Heart left ventricle (tissue), 13 donors: Measurements from ENCODE around the gene PRR5L.

Source experiments
- POLR2A ChIP-seq, 2 donors: fragments of 450-650 bp; IDR thresholded peaks; one replicate each; pipeline ENCODE4 v1.6.1; 2017; ENCODE audit warnings: antibody characterized with exemption in 2 of 2, mild to moderate bottlenecking in 2 of 2, moderate library complexity in 2 of 2
- TF ChIP-seq, protein P1 (sequence below), 12 donors: fragments of 200-600 bp; sonication (generic) in 4 of 12; IDR thresholded peaks; one replicate each; pipeline versions ENCODE4 v1.5.0 to v1.8.0; 2018 to 2022; ENCODE audit warnings: antibody characterized with exemption in 12 of 12, mild to moderate bottlenecking in 5 of 12
- donor health status: ischemic (EF 13 %, LVEDD 7.1; RV severe dilation, severe dysfunction).
- donor health status: DM: no; HTN: yes; CAD: no.
- donor health status: DM: no; HTN: no; CAD: no.
- donor health status: ischemic (EF 25% LVEDD 6.9; RV normal size, moderate dysfunction).
- donor health status: ischemic (EF 25% LVEDD 5.7; RV mildly dilated, moderate dysfunction).
- donor health status: ischemic (EF 35%, LVEDD 5.7; RV mildly dilated, moderate dysfunction).
- donor health status: nonischemic (EF 11% LVEDD 7.7; RV severe dilation, severe dysfunction).
- donor health status: DM: yes; HTN: yes; CAD: no.
- donor health status: PGD.
- donor health status: ischemic (EF 29% LVEDD 5.4; RV normal size, mild dysfunction).
- donor health status: nonischemic (EF 23%, LVEDD 6.1; RV moderate dilation, normal function).

DNA sequence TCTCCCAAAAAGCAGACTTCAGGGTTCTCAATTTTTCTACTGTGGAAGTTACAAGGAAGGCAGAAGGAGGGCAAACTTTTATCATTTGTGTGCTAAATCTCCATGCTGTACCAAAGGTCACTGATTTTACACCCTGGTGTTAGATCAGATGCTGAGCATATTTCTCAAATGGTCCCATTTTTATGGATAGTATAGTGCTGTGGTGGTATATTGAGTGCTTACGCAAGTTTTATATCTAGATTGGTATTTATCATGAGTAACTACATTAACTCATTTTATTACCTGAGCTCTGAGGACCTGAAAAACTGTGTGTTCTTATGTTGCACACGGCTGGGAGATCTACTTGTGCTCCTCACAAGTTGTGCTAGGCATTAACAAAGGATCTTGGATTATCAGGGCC is 75.1 kb downstream of the PRR5L start:
- TF ChIP-seq, protein P1, sequence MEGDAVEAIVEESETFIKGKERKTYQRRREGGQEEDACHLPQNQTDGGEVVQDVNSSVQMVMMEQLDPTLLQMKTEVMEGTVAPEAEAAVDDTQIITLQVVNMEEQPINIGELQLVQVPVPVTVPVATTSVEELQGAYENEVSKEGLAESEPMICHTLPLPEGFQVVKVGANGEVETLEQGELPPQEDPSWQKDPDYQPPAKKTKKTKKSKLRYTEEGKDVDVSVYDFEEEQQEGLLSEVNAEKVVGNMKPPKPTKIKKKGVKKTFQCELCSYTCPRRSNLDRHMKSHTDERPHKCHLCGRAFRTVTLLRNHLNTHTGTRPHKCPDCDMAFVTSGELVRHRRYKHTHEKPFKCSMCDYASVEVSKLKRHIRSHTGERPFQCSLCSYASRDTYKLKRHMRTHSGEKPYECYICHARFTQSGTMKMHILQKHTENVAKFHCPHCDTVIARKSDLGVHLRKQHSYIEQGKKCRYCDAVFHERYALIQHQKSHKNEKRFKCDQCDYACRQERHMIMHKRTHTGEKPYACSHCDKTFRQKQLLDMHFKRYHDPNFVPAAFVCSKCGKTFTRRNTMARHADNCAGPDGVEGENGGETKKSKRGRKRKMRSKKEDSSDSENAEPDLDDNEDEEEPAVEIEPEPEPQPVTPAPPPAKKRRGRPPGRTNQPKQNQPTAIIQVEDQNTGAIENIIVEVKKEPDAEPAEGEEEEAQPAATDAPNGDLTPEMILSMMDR (IDR thresholded peaks at IDR 0.05) = no peak
- no peak for TF ChIP-seq POLR2A (IDR thresholded peaks at IDR 0.05)
